ENCODE data around the gene EFHD1. TPM values are rescaled to one million over a fixed set of nuclear protein-coding genes. Genes with fewer than 3 reads are reported as not detected.

The EFHD1 gene
- total and polyA plus RNA-seq, 9 of the 15 experiments (the other 6 are each of a cell fraction or from before 2014, with no cell fraction given), result 0.66 to 9.1 (median 2.0) TPM

- CTCF ChIA-PET (ENCODE audit: low intra/inter-chr PET ratio), result no interaction called here
- TF ChIP-seq TRIM24 (IDR thresholded peaks at IDR 0.05) (no peak), ZNF584 (CRISPR knock-in tag; IDR thresholded peaks at IDR 0.05; ENCODE audit: low read depth) (no peak), EP400 (IDR thresholded peaks at IDR 0.05) (no peak), SNAPC5 (CRISPR knock-in tag; IDR thresholded peaks at IDR 0.05) (no peak), NR4A1 (CRISPR knock-in tag; IDR thresholded peaks at IDR 0.05) (no peak), NR4A1 (tag; IDR thresholded peaks at IDR 0.05) (no peak), ZBTB49 (CRISPR knock-in tag; IDR thresholded peaks at IDR 0.05; ENCODE audit: borderline replicate concordance) (no peak), THRB (CRISPR knock-in tag; conservative IDR thresholded peaks at IDR 0.05) (no peak), FOXO4 (CRISPR knock-in tag; IDR thresholded peaks at IDR 0.05) (no peak), ZNF609 (CRISPR knock-in tag; IDR thresholded peaks at IDR 0.05; ENCODE audit: borderline replicate concordance) (no peak), TAF9B (IDR thresholded peaks at IDR 0.05; ENCODE audit: partially characterized antibody) (no peak), NFE2 (IDR thresholded peaks at IDR 0.05; ENCODE audit: low read depth) (no peak), POLR2A (conservative IDR thresholded peaks at IDR 0.05) (no peak), PTRF (tag; IDR thresholded peaks at IDR 0.05) (no peak)
Observed at GRCh38 chr2:232593982-232594381, 39.4 kb upstream of the EFHD1 start.

More at GRCh38 chr2:232593982-232594381, 39.4 kb upstream of the EFHD1 start:
- FAIRE-seq (no peak), DNase-seq (ENCODE audit: extremely low read depth in 1 of 4, low spot score in 3 of 4) (no peak), ATAC-seq (no peak)
- Histone ChIP-seq H3K4me1 (replicated peaks in 1 of 2; ENCODE audit: control insufficient read depth in 2 of 2, insufficient read depth in 2 of 2, low read length in 2 of 2) (no peaks in the 10 kb centered on the region; a peak in 1 of 5 replicates), H3K9me3 (replicated peaks; ENCODE audit: control insufficient read depth, insufficient read depth, low read depth, low read length) (no peaks in the 10 kb centered on the region), H3K9me1 (ENCODE audit: control insufficient read depth, insufficient read depth, low read length) (no peaks in the 10 kb centered on the region), H3K4me2 (ENCODE audit: insufficient read depth, low read length) (no peak overlapping the region), H4K20me1 (replicated peaks; ENCODE audit: control insufficient read depth, insufficient read depth, low read length) (no peaks in the 10 kb centered on the region), H3K27me3 (ENCODE audit: control insufficient read depth in 2 of 2, insufficient read depth in 2 of 2, low read length in 2 of 2) (peaks cover 0 to 25% of the 10 kb centered on the region in 2 experiments; a peak in 4 of 5 replicates), H3K9ac (ENCODE audit: insufficient read depth in 1 of 2, low read depth in 2 of 2, low read length in 2 of 2) (no peak overlapping the region), H3K27ac (ENCODE audit: extremely low read depth, low read depth, low read length) (no peak overlapping the region), H2AFZ (ENCODE audit: low read depth, low read length) (no peak overlapping the region), H3K79me2 (ENCODE audit: control insufficient read depth, insufficient read depth, low read length) (no peaks in the 10 kb centered on the region), H3K36me3 (ENCODE audit: control insufficient read depth, insufficient read depth, low read length) (no peaks in the 10 kb centered on the region), H3K4me3 (no peak overlapping the region)
- POLR2A ChIA-PET, result interaction anchor here (1.2 kb wide), 1 partner anchor 11 kb away, joined by 3 read pairs; no protein-coding TSS in a partner anchor
- no TSS peak for BruUV-seq (replicated peaks)
- in situ Hi-C loops (cut with MboI), result no loop called here
- WGBS (ENCODE audit: insufficient coverage, low coverage, missing lambda C conversion rate), result 0% methylated on average over 7 of the region's 7 CpGs
- intact Hi-C loops (cut with micrococcal nuclease), result no loop called here

Measured in K562 (cell line).